Measurements from ENCODE around the gene TTLL13.

DNA sequence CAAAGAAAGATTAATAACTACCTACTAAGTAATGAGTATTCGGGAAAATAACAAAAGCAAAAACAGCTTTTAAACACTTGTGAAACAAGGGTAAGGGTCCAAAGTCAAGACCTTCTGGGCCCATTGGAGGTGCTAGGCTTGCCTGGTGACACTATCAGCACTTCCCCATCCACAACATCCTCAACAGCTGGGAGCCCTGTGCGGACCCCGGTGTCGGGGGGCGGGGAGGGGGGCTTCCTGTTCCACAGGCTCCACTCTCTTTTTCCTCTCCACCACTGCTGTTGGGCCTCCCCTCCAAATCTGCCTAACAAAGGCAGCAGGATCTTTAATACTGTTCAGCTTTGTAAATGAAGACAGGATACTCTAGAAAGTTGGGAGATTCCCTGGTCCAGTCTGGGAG lies 37.7 kb downstream of the TTLL13 start:
- no peak for TF ChIP-seq POLR2A (IDR thresholded peaks at IDR 0.05; ENCODE audit: low read depth, low read length)
- TF ChIP-seq SPI1 (IDR thresholded peaks at IDR 0.05; ENCODE audit: low read depth, low read length) = no peak
- TF ChIP-seq POLR2AphosphoS5 (IDR thresholded peaks at IDR 0.05; ENCODE audit: low read depth, low read length) = no peak

Data from GM12891 (cell line).